IMR-90 (cell line): ENCODE measurements around the gene ABCB9. TPM values are rescaled to one million over a fixed set of nuclear protein-coding genes. Genes with fewer than 3 reads are reported as not detected.

ENCODE experiments used
- ATAC-seq: fragments of 200-7000 bp; cut with Tn5 transposase; 2 replicates; pipeline ENCODE4 v1.9.1; 2020; ENCODE audit warnings: low read depth, mild to moderate bottlenecking, moderate library complexity
- BruUV-seq: library from RNA; stranded (reverse); fragments of 400-500 nt; replicated peaks from 2 replicates; lab custom pipeline; 2021; lab: Mats Ljungman, UMichigan
- CTCF ChIA-PET: fragments of 300-600 bp; formaldehyde crosslinking; extraction: SDS; loops from one replicate; lab custom pipeline; 2021; ENCODE audit warnings: antibody characterized with exemption; lab: Yijun Ruan, JAX
- POLR2A ChIA-PET: fragments of 300-600 bp; sonication (Branson Sonifier 250); formaldehyde crosslinking; loops from one replicate; lab custom pipeline; 2022; ENCODE audit warnings: antibody characterized with exemption; ENCODE audit not compliant: unreplicated experiment; lab: Charles Lee
- DNase-seq: peaks from one replicate; pipeline ENCODE4 v3.0.0; 2013
- H2AFZ ChIP-seq: replicated peaks from 2 replicates; pipeline ENCODE3; 2013; ENCODE audit warnings: low read length, mild to moderate bottlenecking; ENCODE audit not compliant: poor library complexity
- H2AK5ac ChIP-seq: 2 replicates; pipeline ENCODE4 v1.6.1; 2013; ENCODE audit warnings: low read depth, low read length, inconsistent platforms
- H2AK9ac ChIP-seq: replicated peaks from 2 replicates; pipeline ENCODE3; 2013; ENCODE audit warnings: mild to moderate bottlenecking, low read depth, low read length, moderate library complexity; ENCODE audit not compliant: poor library complexity
- H2BK120ac ChIP-seq: 2 replicates; pipeline ENCODE4 v1.6.1; 2013; ENCODE audit warnings: low read depth, low read length, inconsistent platforms
- H2BK15ac ChIP-seq: 3 replicates; pipeline ENCODE4 v1.6.1; 2013; ENCODE audit warnings: low read depth, low read length, inconsistent platforms
- H2BK20ac ChIP-seq: 2 replicates; pipeline ENCODE4 v1.6.1; 2013; ENCODE audit warnings: low read depth, mild to moderate bottlenecking, inconsistent platforms, low read length, moderate library complexity
- H2BK5ac ChIP-seq: 2 replicates; pipeline ENCODE4 v1.6.1; 2013; ENCODE audit warnings: mild to moderate bottlenecking, low read depth, low read length, inconsistent platforms; ENCODE audit not compliant: poor library complexity, severe bottlenecking
- H3K14ac ChIP-seq: replicated peaks from 2 replicates; pipeline ENCODE4 v1.6.1; 2013; ENCODE audit warnings: low read depth, low read length, inconsistent platforms
- H3K18ac ChIP-seq: 2 replicates; pipeline ENCODE4 v1.6.1; 2013; ENCODE audit warnings: low read depth, low read length, control low read depth
- H3K23ac ChIP-seq: 2 replicates; pipeline ENCODE4 v1.6.1; 2013; ENCODE audit warnings: low read depth, low read length, inconsistent platforms
- H3K27ac ChIP-seq: 2 replicates; pipeline ENCODE4 v1.5.1; 2013; ENCODE audit warnings: mild to moderate bottlenecking, control low read depth, low read length; ENCODE audit not compliant: insufficient read depth
- H3K27me3 ChIP-seq: 2 replicates; pipeline ENCODE4 v1.6.1; 2013; ENCODE audit warnings: low read length; ENCODE audit not compliant: control insufficient read depth, insufficient read depth
- H3K36me3 ChIP-seq: 2 replicates; pipeline ENCODE4 v1.6.1; 2013; ENCODE audit warnings: low read length, mixed read lengths; ENCODE audit not compliant: control insufficient read depth, insufficient read depth
- H3K4ac ChIP-seq: 2 replicates; pipeline ENCODE4 v1.6.1; 2013; ENCODE audit warnings: low read depth, low read length, inconsistent platforms
- H3K4me1 ChIP-seq: 2 replicates; pipeline ENCODE4 v1.6.1; 2013; ENCODE audit warnings: low read length, mixed read lengths; ENCODE audit not compliant: control insufficient read depth, insufficient read depth
- H3K4me2 ChIP-seq: 2 replicates; pipeline ENCODE4 v1.6.1; 2013; ENCODE audit warnings: low read depth, mild to moderate bottlenecking, control low read depth, low read length, moderate library complexity
- H3K4me3 ChIP-seq: 2 replicates; pipeline ENCODE4 v1.5.1; 2013; ENCODE audit warnings: low read depth, mild to moderate bottlenecking, control low read depth, low read length, moderate library complexity; ENCODE audit not compliant: insufficient read depth
- H3K56ac ChIP-seq: 2 replicates; pipeline ENCODE4 v1.6.1; 2013; ENCODE audit warnings: low read length, inconsistent platforms; ENCODE audit not compliant: insufficient read depth; ENCODE audit errors: extremely low read depth
- H3K79me1 ChIP-seq, 2 experiments: 2 replicates each; pipeline ENCODE4 v1.6.1; 2013; ENCODE audit warnings: low read length in 2 of 2, inconsistent platforms in 1 of 2, low read depth in 1 of 2
- H3K9ac ChIP-seq: 2 replicates; pipeline ENCODE4 v1.6.1; 2013; ENCODE audit warnings: low read depth, low read length, control low read depth
- H3K9me1 ChIP-seq: 2 replicates; pipeline ENCODE4 v1.6.1; 2013; ENCODE audit warnings: low read length, inconsistent platforms; ENCODE audit not compliant: insufficient read depth
- H3K9me3 ChIP-seq: 2 replicates; pipeline ENCODE4 v1.6.1; 2013; ENCODE audit warnings: low read length; ENCODE audit not compliant: control insufficient read depth, insufficient read depth
- H4K20me1 ChIP-seq: 2 replicates; pipeline ENCODE4 v1.6.1; 2013; ENCODE audit warnings: low read length, inconsistent platforms; ENCODE audit not compliant: insufficient read depth
- H4K5ac ChIP-seq: 2 replicates; pipeline ENCODE4 v1.6.1; 2013; ENCODE audit warnings: mild to moderate bottlenecking, low read depth, low read length, control low read depth
- H4K8ac ChIP-seq, 2 experiments: 2 replicates each; pipeline ENCODE4 v1.6.1; 2013; ENCODE audit warnings: low read depth in 2 of 2, low read length in 2 of 2, control low read depth in 1 of 2, inconsistent platforms in 1 of 2
- H4K91ac ChIP-seq: 2 replicates; pipeline ENCODE4 v1.6.1; 2013; ENCODE audit warnings: low read depth, low read length, inconsistent platforms; ENCODE audit not compliant: insufficient read depth
- CEBPB ChIP-seq: IDR thresholded peaks from 2 replicates; pipeline ENCODE4 v1.6.1; 2012; ENCODE audit warnings: low read depth, low read length, improper control_type of control experiment
- CHD1 ChIP-seq: IDR thresholded peaks from 2 replicates; pipeline ENCODE4 v1.6.1; 2012; ENCODE audit warnings: low read depth, low read length, improper control_type of control experiment
- CTCF ChIP-seq: conservative IDR thresholded peaks from 2 replicates; pipeline ENCODE4 v1.5.1; 2012; ENCODE audit warnings: mild to moderate bottlenecking, low read depth, low read length, improper control_type of control experiment
- MAZ ChIP-seq: IDR thresholded peaks from 2 replicates; pipeline ENCODE4 v1.6.1; 2012; ENCODE audit warnings: low read depth, mild to moderate bottlenecking, low read length, improper control_type of control experiment, moderate library complexity, borderline replicate concordance
- MXI1 ChIP-seq: IDR thresholded peaks from 2 replicates; pipeline ENCODE4 v1.6.1; 2012; ENCODE audit warnings: low read depth, mild to moderate bottlenecking, low read length, moderate library complexity, borderline replicate concordance
- POLR2A ChIP-seq: IDR thresholded peaks from 2 replicates; pipeline ENCODE4 v1.6.1; 2012; ENCODE audit warnings: mild to moderate bottlenecking, low read depth, low read length
- RAD21 ChIP-seq: IDR thresholded peaks from 2 replicates; pipeline ENCODE4 v1.6.1; 2012; ENCODE audit warnings: low read length, improper control_type of control experiment
- RFX5 ChIP-seq: IDR thresholded peaks from 2 replicates; pipeline ENCODE4 v1.8.0; 2012; ENCODE audit warnings: low read depth, mild to moderate bottlenecking, low read length, moderate library complexity
- SMC3 ChIP-seq: fragments of 150-350 bp; IDR thresholded peaks from 2 replicates; pipeline ENCODE4 v1.6.1; 2016; ENCODE audit warnings: low read depth, mild to moderate bottlenecking, antibody characterized with exemption, low read length, moderate library complexity
- WGBS, 2 experiments: methylation state at CpG; one replicate each; pipeline versions ENCODE4 v1.1.5 to v1.1.7; 2013; ENCODE audit warnings: missing lambda C conversion rate in 2 of 2; ENCODE audit not compliant: insufficient read length in 1 of 2; ENCODE audit errors: extremely low coverage in 2 of 2; 5-methylcytosine and 5-hydroxymethylcytosine counted together
- dilution Hi-C: fragments of 300-500 bp; cut with HindIII; formaldehyde crosslinking; loops from one replicate; pipeline ENCODE4 v1.14.3; 2018; ENCODE audit warnings: low sequenced_read_pairs; ENCODE audit not compliant: unreplicated experiment
- in situ Hi-C: fragments of 300-500 bp; cut with MboI; formaldehyde crosslinking; loops from 3 replicates; pipeline ENCODE4 v1.14.3; 2019; ENCODE audit warnings: low sequenced_read_pairs, inconsistent platforms, mixed read lengths
- intact Hi-C: fragments of 100-400 bp; cut with micrococcal nuclease; formaldehyde crosslinking; loops from 2 replicates; pipeline ENCODE4 v1.10.0; 2022
- polyA plus RNA-seq, 3 experiments: library from polyadenylated mRNA; depleted of rRNA; stranded (reverse); fragments of >200 nt; gene quantifications; 2 replicates each; pipeline ENCODE4 v1.2.3, GENCODE V29; 2012; ENCODE audit warnings: low replicate concordance in 1 of 3
- total RNA-seq: library from RNA; depleted of rRNA; stranded (reverse); fragments of >200 nt; gene quantifications from 2 replicates; pipeline ENCODE4 v1.2.3, GENCODE V29; 2012

ABCB9 gene
- total and polyA plus RNA-seq, 2 of the 4 experiments (the other 2 are of a cell fraction), result 5.6 to 8.3 TPM

- H3K9ac ChIP-seq, result no peak overlapping the region
- no peak overlapping the region for H3K56ac ChIP-seq
- ATAC-seq (no peak), DNase-seq (no peak)
- TF ChIP-seq RAD21, result no peak
- TF ChIP-seq SMC3, result no peak
- TF ChIP-seq CHD1, result no peak
- TF ChIP-seq RFX5, result no peak
- no peak for TF ChIP-seq CTCF
- TF ChIP-seq CEBPB, result no peak
- TF ChIP-seq POLR2A, result no peak
- no peak for TF ChIP-seq MXI1
- no peak for TF ChIP-seq MAZ
- H4K8ac ChIP-seq, result no peak overlapping the region
- H4K91ac ChIP-seq, result no peak overlapping the region
- H3K27ac ChIP-seq, result no peak overlapping the region
- no peaks in the 10 kb centered on the region for H3K4me1 ChIP-seq
- no peaks in the 10 kb centered on the region for H3K9me1 ChIP-seq
- no peak overlapping the region for H2BK15ac ChIP-seq
- no peak overlapping the region for H3K18ac ChIP-seq
- H2BK5ac ChIP-seq, result no peak overlapping the region
- H4K20me1 ChIP-seq, result no peaks in the 10 kb centered on the region
- in situ Hi-C loops, result no loop called here
- H3K9me3 ChIP-seq, result no peaks in the 10 kb centered on the region
- H2BK20ac ChIP-seq, result no peak overlapping the region
- BruUV-seq, result no TSS peak
- H3K4me3 ChIP-seq, result no peak overlapping the region
- H2BK120ac ChIP-seq, result no peak overlapping the region
- no peak overlapping the region for H2AK9ac ChIP-seq
- no peaks in the 10 kb centered on the region for H3K79me1 ChIP-seq
- no peak overlapping the region for H3K4ac ChIP-seq
- ChIA-PET POLR2A (no interaction called here), CTCF (no interaction called here)
- no peak overlapping the region for H3K4me2 ChIP-seq
- H4K5ac ChIP-seq, result no peak overlapping the region
- H3K14ac ChIP-seq, result no peak overlapping the region
- dilution Hi-C loops, result no loop called here
- 100% methylated on average over 1 of the region's 10 CpGs; no CpG with 5 or more reads in 1 of the 2 experiments for WGBS, 2 experiments
- no peak overlapping the region for H2AK5ac ChIP-seq
- peaks cover 33% of the 10 kb centered on the region for H3K36me3 ChIP-seq
- H2AFZ ChIP-seq, result no peak overlapping the region
- H3K23ac ChIP-seq, result no peak overlapping the region
- no peaks in the 10 kb centered on the region for H3K27me3 ChIP-seq
- intact Hi-C loops, result no loop called here
Observed at GRCh38 chr12:123000578-123000977, 34.3 kb upstream of the ABCB9 start.
